WTC11 (cell line): ENCODE results near the gene DCTPP1. TPM values are rescaled to one million over a fixed set of nuclear protein-coding genes. Genes with fewer than 3 reads are reported as not detected.

ENCODE experiments used
- ATAC-seq: fragments of 200-7000 bp; cut with Tn5 transposase; 2 replicates; pipeline ENCODE4 v1.10.0; 2021; ENCODE audit warnings: mild to moderate bottlenecking, moderate library complexity
- CTCF ChIA-PET: fragments of 300-600 bp; sonication (Branson Sonifier 250); formaldehyde crosslinking; loops from one replicate; lab custom pipeline; 2021; ENCODE audit warnings: antibody characterized with exemption; lab: Charles Lee
- POLR2A ChIA-PET: fragments of 350-600 bp; sonication (Branson Sonifier 250); formaldehyde crosslinking; loops from one replicate; lab custom pipeline; 2021; ENCODE audit warnings: antibody characterized with exemption; lab: Charles Lee
- DNase-seq: peaks from one replicate; pipeline ENCODE4 v3.0.0; 2021; ENCODE audit warnings: low spot score
- H3K27ac Mint-ChIP-seq: 2 replicates; pipeline ENCODE4 v1.8.0; 2021; ENCODE audit warnings: mixed read lengths
- H3K27me3 Mint-ChIP-seq: 2 replicates; pipeline ENCODE4 v1.8.0; 2021; ENCODE audit warnings: low read depth, mild to moderate bottlenecking, moderate library complexity, mixed read lengths
- H3K36me3 Mint-ChIP-seq: 2 replicates; pipeline ENCODE4 v1.8.0; 2021; ENCODE audit warnings: mixed read lengths
- H3K4me1 Mint-ChIP-seq: 2 replicates; pipeline ENCODE4 v1.8.0; 2022; ENCODE audit warnings: mixed read lengths
- H3K4me3 Mint-ChIP-seq: 2 replicates; pipeline ENCODE4 v1.8.0; 2021; ENCODE audit warnings: mild to moderate bottlenecking, moderate library complexity, mixed read lengths
- H3K9me3 Mint-ChIP-seq: 2 replicates; pipeline ENCODE4 v1.8.0; 2021; ENCODE audit warnings: mixed read lengths
- ARID4B ChIP-seq: sonication (generic); formaldehyde crosslinking; IDR thresholded peaks from 2 replicates; pipeline ENCODE4 v1.8.0; 2023; ENCODE audit warnings: missing genetic modification reagents, mild to moderate bottlenecking, borderline replicate concordance
- CDX4 ChIP-seq: fragments of 250-450 bp; sonication (Bioruptor Pico); IDR thresholded peaks from 2 replicates; pipeline ENCODE4 v1.9.0; 2021; ENCODE audit warnings: moderate library complexity, mild to moderate bottlenecking, inconsistent platforms, borderline replicate concordance
- CREM ChIP-seq: sonication (generic); formaldehyde crosslinking; IDR thresholded peaks from 2 replicates; pipeline ENCODE4 v1.8.1; 2022; ENCODE audit warnings: mild to moderate bottlenecking, missing genetic modification reagents, moderate library complexity
- FOXK1 ChIP-seq: sonication (generic); formaldehyde crosslinking; IDR thresholded peaks from 2 replicates; pipeline ENCODE4 v1.8.0; 2022; ENCODE audit warnings: mild to moderate bottlenecking, moderate library complexity, missing genetic modification reagents
- GABPB1 ChIP-seq: sonication (generic); formaldehyde crosslinking; IDR thresholded peaks from 2 replicates; pipeline ENCODE4 v1.8.1; 2023; ENCODE audit warnings: mild to moderate bottlenecking, missing genetic modification reagents
- HMGXB4 ChIP-seq: sonication (generic); formaldehyde crosslinking; IDR thresholded peaks from 2 replicates; pipeline ENCODE4 v1.8.1; 2023; ENCODE audit warnings: mild to moderate bottlenecking, moderate library complexity, missing genetic modification reagents
- MAX ChIP-seq: sonication (generic); formaldehyde crosslinking; IDR thresholded peaks from 2 replicates; pipeline ENCODE4 v1.8.0; 2022; ENCODE audit warnings: mild to moderate bottlenecking, missing genetic modification reagents
- MYBL2 ChIP-seq: sonication (generic); formaldehyde crosslinking; IDR thresholded peaks from 2 replicates; pipeline ENCODE4 v1.8.1; 2023; ENCODE audit warnings: mild to moderate bottlenecking, moderate library complexity, missing genetic modification reagents
- NFYB ChIP-seq: sonication (generic); formaldehyde crosslinking; conservative IDR thresholded peaks from 2 replicates; pipeline ENCODE4 v1.8.0; 2022; ENCODE audit warnings: low read depth, missing genetic modification reagents
- SMAD4 ChIP-seq: sonication (generic); formaldehyde crosslinking; IDR thresholded peaks from 2 replicates; pipeline ENCODE4 v1.8.0; 2022; ENCODE audit warnings: mild to moderate bottlenecking, missing genetic modification reagents
- SP1 ChIP-seq: sonication (generic); formaldehyde crosslinking; conservative IDR thresholded peaks from 2 replicates; pipeline ENCODE4 v1.8.1; 2022; ENCODE audit warnings: missing genetic modification reagents
- STAT6 ChIP-seq: sonication (generic); formaldehyde crosslinking; conservative IDR thresholded peaks from 2 replicates; pipeline ENCODE4 v1.8.1; 2023; ENCODE audit warnings: mild to moderate bottlenecking, low read depth, missing genetic modification reagents, moderate library complexity
- TEAD4 ChIP-seq: sonication (generic); formaldehyde crosslinking; IDR thresholded peaks from 2 replicates; pipeline ENCODE4 v1.8.0; 2022; ENCODE audit warnings: mild to moderate bottlenecking, missing genetic modification reagents
- USF1 ChIP-seq: sonication (generic); formaldehyde crosslinking; IDR thresholded peaks from 2 replicates; pipeline ENCODE4 v1.8.0; 2022; ENCODE audit warnings: mild to moderate bottlenecking, missing genetic modification reagents
- USF2 ChIP-seq: sonication (generic); formaldehyde crosslinking; IDR thresholded peaks from 2 replicates; pipeline ENCODE4 v1.8.1; 2023; ENCODE audit warnings: mild to moderate bottlenecking, missing genetic modification reagents, moderate library complexity
- ZNF219 ChIP-seq: sonication (generic); formaldehyde crosslinking; IDR thresholded peaks from 2 replicates; pipeline ENCODE4 v1.8.0; 2023; ENCODE audit warnings: missing genetic modification reagents, mild to moderate bottlenecking, borderline replicate concordance
- ZNF232 ChIP-seq: sonication (generic); formaldehyde crosslinking; IDR thresholded peaks from 2 replicates; pipeline ENCODE4 v1.8.0; 2022; ENCODE audit warnings: mild to moderate bottlenecking, missing genetic modification reagents
- ZNF423 ChIP-seq: fragments of 250-450 bp; sonication (Bioruptor Pico); IDR thresholded peaks from 2 replicates; pipeline ENCODE4 v2.1.2; 2022; ENCODE audit warnings: mild to moderate bottlenecking, moderate library complexity
- total RNA-seq: library from RNA; stranded (reverse); gene quantifications from 3 replicates; pipeline ENCODE4 v1.2.3, GENCODE V29; 2021

DCTPP1 gene
- total RNA-seq, 1 experiment from 2014 or later, result 70.5 TPM

GRCh38 chr16:30445408-30446202, 15.8 kb upstream of the DCTPP1 start, which contains the start of gene SEPHS2:
TSS of gene SEPHS2 (minus strand) at chr16:30445874. CDS start at chr16:30445727, 147 bp downstream.
- H3K9me3 Mint-ChIP-seq, result peaks cover 16% of the 10 kb centered on the region
- ChIA-PET POLR2A (interaction anchor here (1.0 kb wide), 1 partner anchor 141 kb away, joined by 4 read pairs; no protein-coding TSS in a partner anchor), CTCF (interaction anchor here (1.1 to 4.5 kb wide), 3 partner anchors 13 to 170 kb away, joined by 3 to 25 read pairs (median 9); partner anchors contain the start of gene DCTPP1)
- TF ChIP-seq ARID4B (CRISPR knock-in tag), result peak; percentile 42; the same call in 1 of the 2 replicates
- peak; percentile 85 for TF ChIP-seq NFYB (CRISPR knock-in tag)
- peak; percentile 90 for TF ChIP-seq GABPB1
- peak; percentile 87 for TF ChIP-seq USF1 (CRISPR knock-in tag)
- TF ChIP-seq ZNF219 (CRISPR knock-in tag), result no peak
- TF ChIP-seq MYBL2 (CRISPR knock-in tag), result peak; percentile 84
- no peak; the same call in 1 of the 2 replicates for TF ChIP-seq SP1 (CRISPR knock-in tag)
- peak; percentile 84 for TF ChIP-seq USF2 (CRISPR knock-in tag)
- peak; percentile 70; the same call in 1 of the 2 replicates for TF ChIP-seq FOXK1
- no peak for TF ChIP-seq TEAD4 (CRISPR knock-in tag)
- TF ChIP-seq ZNF423 (CRISPR knock-in tag), result peak; percentile 77
- TF ChIP-seq HMGXB4 (CRISPR knock-in tag), result no peak
- TF ChIP-seq MAX (CRISPR knock-in tag), result peak; percentile 93
- no peak for TF ChIP-seq CDX4 (CRISPR knock-in tag)
- TF ChIP-seq CREM, result no peak
- no peak for TF ChIP-seq STAT6 (CRISPR knock-in tag)
- peak; percentile 62; the same call in 1 of the 2 replicates for TF ChIP-seq ZNF232 (CRISPR knock-in tag)
- TF ChIP-seq SMAD4 (CRISPR knock-in tag), result 0 out of 2 replicates have a peak, but pooled peaks have one; percentile 66
- ATAC-seq, result peak; percentile 91
- H3K27me3 Mint-ChIP-seq, result peaks cover 28% of the 10 kb centered on the region
- peaks cover 19% of the 10 kb centered on the region for H3K36me3 Mint-ChIP-seq
- H3K4me1 Mint-ChIP-seq, result peaks cover 22% of the 10 kb centered on the region
- H3K27ac Mint-ChIP-seq, result peak within 1 kb of the TSS; percentile 98
- H3K4me3 Mint-ChIP-seq, result peak within 1 kb of the TSS; percentile 77
- peak; percentile 96 for DNase-seq
